ENCODE results near the gene PTPRO. TPM values are rescaled to one million over a fixed set of nuclear protein-coding genes. Genes with fewer than 3 reads are reported as not detected.

PTPRO gene
- total RNA-seq, 4 donors from 2014 or later = 0.52 to 5.0 (median 1.0) TPM

DNA sequence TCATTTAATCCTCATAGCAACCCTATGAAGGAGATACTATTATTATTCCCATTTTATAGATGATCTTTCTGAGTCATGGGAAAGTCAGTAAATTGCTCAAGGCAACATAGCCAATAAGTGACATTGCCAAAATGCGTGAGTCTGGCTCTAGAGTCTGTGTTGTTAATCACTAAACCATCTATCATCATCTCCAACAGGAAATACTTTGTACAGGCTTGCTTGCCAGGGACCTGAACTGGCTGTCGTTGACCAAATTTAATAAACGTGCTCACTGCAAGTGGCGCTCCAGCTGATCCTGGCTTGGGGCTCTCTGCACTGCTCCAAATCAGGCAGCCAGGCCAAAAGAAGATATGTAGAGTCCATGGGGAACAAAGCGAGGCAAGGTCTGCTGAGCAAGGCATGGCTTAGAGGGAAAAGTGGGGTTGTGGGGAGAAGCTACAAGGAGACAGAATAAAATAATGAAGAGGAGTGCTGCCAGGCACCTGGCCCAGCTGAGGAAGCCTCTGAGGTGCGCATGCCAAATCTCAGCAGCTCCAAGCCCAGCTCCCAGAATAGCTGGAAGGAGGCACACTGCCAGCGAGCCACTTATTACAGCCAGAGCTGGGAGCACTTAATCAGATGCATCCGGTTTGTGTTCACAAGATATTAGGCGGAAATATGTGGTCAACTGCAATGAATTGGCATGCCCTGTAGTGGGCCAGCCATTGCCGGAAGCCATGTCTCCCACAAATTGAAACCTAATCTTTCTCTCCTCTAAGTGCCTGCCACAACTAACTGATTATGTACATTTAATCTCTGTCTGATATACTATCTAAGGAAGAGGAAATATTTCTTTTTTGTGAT lies 43.3 kb upstream of the PTPRO start:
- TF ChIP-seq, protein P1, sequence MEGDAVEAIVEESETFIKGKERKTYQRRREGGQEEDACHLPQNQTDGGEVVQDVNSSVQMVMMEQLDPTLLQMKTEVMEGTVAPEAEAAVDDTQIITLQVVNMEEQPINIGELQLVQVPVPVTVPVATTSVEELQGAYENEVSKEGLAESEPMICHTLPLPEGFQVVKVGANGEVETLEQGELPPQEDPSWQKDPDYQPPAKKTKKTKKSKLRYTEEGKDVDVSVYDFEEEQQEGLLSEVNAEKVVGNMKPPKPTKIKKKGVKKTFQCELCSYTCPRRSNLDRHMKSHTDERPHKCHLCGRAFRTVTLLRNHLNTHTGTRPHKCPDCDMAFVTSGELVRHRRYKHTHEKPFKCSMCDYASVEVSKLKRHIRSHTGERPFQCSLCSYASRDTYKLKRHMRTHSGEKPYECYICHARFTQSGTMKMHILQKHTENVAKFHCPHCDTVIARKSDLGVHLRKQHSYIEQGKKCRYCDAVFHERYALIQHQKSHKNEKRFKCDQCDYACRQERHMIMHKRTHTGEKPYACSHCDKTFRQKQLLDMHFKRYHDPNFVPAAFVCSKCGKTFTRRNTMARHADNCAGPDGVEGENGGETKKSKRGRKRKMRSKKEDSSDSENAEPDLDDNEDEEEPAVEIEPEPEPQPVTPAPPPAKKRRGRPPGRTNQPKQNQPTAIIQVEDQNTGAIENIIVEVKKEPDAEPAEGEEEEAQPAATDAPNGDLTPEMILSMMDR (IDR thresholded peaks at IDR 0.05) = no peak
- TF ChIP-seq POLR2AphosphoS5 (IDR thresholded peaks at IDR 0.05) = peak; percentile 22 to 47
- 17% methylated on average over 10 of the region's 10 CpGs for WGBS
- intact Hi-C loops (cut with DNase I) = loop anchor here (5.0 to 10.0 kb wide), 3 partner anchors 243 to 506 kb away; partner anchors contain the start of gene EPS8
- H3K9me3 ChIP-seq = no peaks in the 10 kb centered on the region
- H3K27me3 ChIP-seq = no peaks in the 10 kb centered on the region
- peak overlapping the region in 1 of 4 donors; percentile 3 for H3K4me3 ChIP-seq
- peak; percentile 93 for DNase-seq (ENCODE audit: extremely low spot score)
- peak overlapping the region; percentile 42 to 79 (median 58) for H3K27ac ChIP-seq (replicated peaks in 1 of 4)
- H3K36me3 ChIP-seq = no peaks in the 10 kb centered on the region
- H3K4me1 ChIP-seq = peaks cover 14 to 37% (median 33%) of the 10 kb centered on the region in 4 donors

DNA sequence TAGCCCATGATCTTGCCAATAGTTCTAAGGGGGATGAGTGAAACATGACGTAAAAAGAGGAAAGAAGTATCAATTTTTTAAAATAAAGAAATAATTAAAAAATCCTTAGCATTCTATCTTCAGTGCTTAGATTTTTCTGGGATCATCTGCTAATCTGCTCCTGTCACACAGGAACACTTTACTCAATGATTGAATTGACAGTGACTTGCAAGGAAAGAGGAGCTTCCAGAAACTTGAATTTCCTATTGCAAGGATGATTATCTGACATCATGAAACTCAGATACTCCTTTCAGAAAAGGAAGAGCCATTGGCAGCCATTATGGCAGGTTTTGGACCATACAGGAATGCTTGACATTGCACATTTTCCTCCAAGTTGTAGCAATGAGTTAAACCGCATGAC lies 41.4 kb upstream of the PTPRO start:
- Histone ChIP-seq H3K4me3 (no peak overlapping the region), H3K36me3 (no peaks in the 10 kb centered on the region), H3K27ac (replicated peaks in 1 of 4) (no peak overlapping the region), H3K27me3 (no peaks in the 10 kb centered on the region), H3K4me1 (peaks cover 14 to 21% (median 16%) of the 10 kb centered on the region in 4 donors), H3K9me3 (no peaks in the 10 kb centered on the region)
- no peak for DNase-seq (ENCODE audit: extremely low spot score)
- TF ChIP-seq POLR2AphosphoS5 (IDR thresholded peaks at IDR 0.05) (no peak), EP300 (IDR thresholded peaks at IDR 0.05) (no peak), POLR2A (IDR thresholded peaks at IDR 0.05; ENCODE audit: low read depth) (no peak)
- TF ChIP-seq, protein P1 (IDR thresholded peaks at IDR 0.05) = no peak
- WGBS = 99% methylated on average over 2 of the region's 2 CpGs
- intact Hi-C loops (cut with DNase I) = no loop called here

DNA sequence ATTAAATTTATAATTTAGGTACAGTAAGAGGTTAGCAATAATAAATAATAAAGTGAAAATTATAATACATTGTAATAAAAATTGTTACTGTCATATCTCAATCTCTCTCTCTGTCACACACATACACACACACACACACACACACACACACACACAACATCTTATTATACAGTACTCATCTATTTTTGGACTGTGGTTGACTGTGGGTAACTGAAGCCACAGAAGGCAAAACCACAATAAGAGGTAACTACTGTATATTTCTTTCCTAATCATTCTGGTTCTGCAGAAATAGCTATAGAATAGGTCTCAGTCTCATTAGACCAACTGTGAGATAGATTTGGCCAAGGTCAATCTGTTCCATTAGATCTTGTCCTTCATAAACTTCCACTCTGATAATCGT lies 33.1 kb upstream of the PTPRO start:
- H3K9me3 ChIP-seq = no peaks in the 10 kb centered on the region
- H3K27me3 ChIP-seq = no peaks in the 10 kb centered on the region
- H3K27ac ChIP-seq (replicated peaks in 1 of 4) = no peak overlapping the region
- intact Hi-C loops (cut with DNase I) = no loop called here
- no peak for DNase-seq (ENCODE audit: extremely low spot score)
- no peaks in the 10 kb centered on the region for H3K36me3 ChIP-seq
- H3K4me3 ChIP-seq = no peak overlapping the region
- no peak for TF ChIP-seq POLR2AphosphoS5 (IDR thresholded peaks at IDR 0.05)
- TF ChIP-seq POLR2A (IDR thresholded peaks at IDR 0.05; ENCODE audit: low read depth) = no peak
- no peak for TF ChIP-seq EP300 (IDR thresholded peaks at IDR 0.05)
- TF ChIP-seq, protein P1 (IDR thresholded peaks at IDR 0.05) = no peak
- 67% methylated on average over 1 of the region's 1 CpG for WGBS
- H3K4me1 ChIP-seq = no peaks in the 10 kb centered on the region

DNA sequence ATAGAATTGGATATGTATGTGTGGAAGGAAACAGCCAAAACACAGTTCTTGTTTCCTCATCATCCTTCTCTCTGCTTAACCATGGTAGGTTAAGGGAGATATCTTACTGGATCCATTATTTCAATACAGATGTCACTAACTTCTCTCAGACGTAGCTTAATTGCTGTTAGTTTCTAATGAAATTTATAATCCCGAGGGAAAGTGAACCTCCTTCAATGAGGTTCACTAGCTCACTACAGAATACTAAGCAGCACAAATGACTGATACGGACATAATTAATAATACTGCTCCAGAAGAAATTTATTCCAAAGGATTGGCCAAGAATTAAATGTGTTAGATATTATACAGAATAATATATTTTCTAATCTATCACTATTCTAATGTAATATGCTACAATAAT lies 28.6 kb upstream of the PTPRO start:
- intact Hi-C loops (cut with DNase I) = no loop called here
- WGBS = 87% methylated on average over 3 of the region's 3 CpGs

More for the DNA sequence above, 28.6 kb upstream of the PTPRO start:
- Histone ChIP-seq H3K27ac (replicated peaks in 1 of 4) (no peak overlapping the region), H3K36me3 (no peaks in the 10 kb centered on the region), H3K27me3 (no peaks in the 10 kb centered on the region), H3K4me1 (no peaks in the 10 kb centered on the region), H3K4me3 (no peak overlapping the region), H3K9me3 (no peaks in the 10 kb centered on the region)
- DNase-seq (ENCODE audit: extremely low spot score) = no peak
- TF ChIP-seq, protein P1 (IDR thresholded peaks at IDR 0.05) = no peak
- no peak for TF ChIP-seq EP300 (IDR thresholded peaks at IDR 0.05)
- no peak for TF ChIP-seq POLR2AphosphoS5 (IDR thresholded peaks at IDR 0.05)
- TF ChIP-seq POLR2A (IDR thresholded peaks at IDR 0.05; ENCODE audit: low read depth) = no peak

All from esophagus muscularis mucosa (tissue), 4 donors.